Activated B cell treated with CpG ODN at 0.5 μM for 24 hours (primary cell): Measurements from ENCODE around the gene TMBIM4. TPM values are rescaled to one million over a fixed set of nuclear protein-coding genes. Genes with fewer than 3 reads are reported as not detected.

Experiments
- ATAC-seq: fragments of 200-7000 bp; cut with Tn5 transposase; one replicate; pipeline ENCODE4 v1.10.0; 2021; ENCODE audit warnings: low read depth, mild to moderate bottlenecking, moderate library complexity
- CTCF ChIA-PET: fragments of 350-600 bp; sonication (Branson Sonifier 250); formaldehyde crosslinking; loops from one replicate; lab custom pipeline; 2021; ENCODE audit warnings: antibody characterized with exemption; lab: Charles Lee
- POLR2A ChIA-PET: fragments of 350-600 bp; sonication (Branson Sonifier 250); formaldehyde crosslinking; loops from one replicate; lab custom pipeline; 2021; ENCODE audit warnings: antibody characterized with exemption; lab: Charles Lee
- DNase-seq: peaks from one replicate; pipeline ENCODE4 v3.0.0; 2022
- H3K27ac Mint-ChIP-seq: one replicate; pipeline ENCODE4 v1.8.0; 2020; ENCODE audit warnings: mixed read lengths
- H3K27me3 Mint-ChIP-seq: one replicate; pipeline ENCODE4 v1.8.0; 2021; ENCODE audit warnings: mixed read lengths
- H3K36me3 Mint-ChIP-seq: one replicate; pipeline ENCODE4 v1.8.0; 2021; ENCODE audit warnings: low read depth, mixed read lengths
- H3K4me1 Mint-ChIP-seq: one replicate; pipeline ENCODE4 v1.8.0; 2021; ENCODE audit warnings: mixed read lengths
- H3K4me3 Mint-ChIP-seq: one replicate; pipeline ENCODE4 v1.8.0; 2020; ENCODE audit warnings: mild to moderate bottlenecking, mixed read lengths
- H3K9me3 Mint-ChIP-seq: one replicate; pipeline ENCODE4 v1.8.0; 2020; ENCODE audit warnings: mixed read lengths
- intact Hi-C: fragments of 100-400 bp; cut with micrococcal nuclease; formaldehyde crosslinking; loops from one replicate; pipeline ENCODE4 v1.15.1; 2024
- total RNA-seq: library from RNA; stranded (reverse); gene quantifications from 2 replicates; pipeline ENCODE4 v1.2.3, GENCODE V29; 2022
- TF ChIP-seq, protein P1 (sequence below): fragments of 200-600 bp; IDR thresholded peaks from one replicate; pipeline ENCODE4 v1.8.0; 2022; ENCODE audit warnings: antibody characterized with exemption, mild to moderate bottlenecking

Gene TMBIM4
- total RNA-seq, 1 donor from 2014 or later = 93.5 TPM

DNA sequence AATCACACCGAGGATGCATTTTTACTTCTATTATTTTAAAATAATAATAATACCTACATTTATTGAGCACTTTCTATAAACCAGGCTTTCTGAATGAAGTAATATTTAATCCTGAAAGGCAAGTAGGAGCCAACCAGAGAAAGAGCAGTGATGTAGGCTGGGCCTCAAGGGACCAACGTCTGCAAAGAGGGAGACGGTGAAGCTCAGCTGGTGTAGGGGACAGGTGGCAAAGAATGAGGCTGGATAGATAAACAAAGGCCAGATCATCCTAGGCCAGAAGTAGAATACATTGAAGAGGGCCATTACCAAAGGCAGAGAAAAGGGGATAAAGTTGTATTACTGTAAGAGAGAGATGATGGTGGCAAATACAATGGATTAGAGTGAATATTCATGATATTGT is 810 bp upstream of the TMBIM4 start:
- no peak for DNase-seq
- POLR2A ChIA-PET = interaction anchor here (1.1 to 2.4 kb wide), 5 partner anchors 33 to 1098 kb away, joined by 7 to 53 read pairs (median 18); partner anchors contain the start of genes CAND1 and HELB
- Mint-ChIP-seq H3K27ac (peak overlapping the region; percentile 100), H3K27me3 (no peaks in the 10 kb centered on the region), H3K4me3 (peak overlapping the region; percentile 98), H3K36me3 (peaks cover 34% of the 10 kb centered on the region), H3K9me3 (peaks cover 2% of the 10 kb centered on the region), H3K4me1 (peaks cover 40% of the 10 kb centered on the region)
- CTCF ChIA-PET = interaction anchor here (1.8 kb wide), 1 partner anchor 26 kb away, joined by 7 read pairs; no protein-coding TSS in a partner anchor
- TF ChIP-seq, protein P1, sequence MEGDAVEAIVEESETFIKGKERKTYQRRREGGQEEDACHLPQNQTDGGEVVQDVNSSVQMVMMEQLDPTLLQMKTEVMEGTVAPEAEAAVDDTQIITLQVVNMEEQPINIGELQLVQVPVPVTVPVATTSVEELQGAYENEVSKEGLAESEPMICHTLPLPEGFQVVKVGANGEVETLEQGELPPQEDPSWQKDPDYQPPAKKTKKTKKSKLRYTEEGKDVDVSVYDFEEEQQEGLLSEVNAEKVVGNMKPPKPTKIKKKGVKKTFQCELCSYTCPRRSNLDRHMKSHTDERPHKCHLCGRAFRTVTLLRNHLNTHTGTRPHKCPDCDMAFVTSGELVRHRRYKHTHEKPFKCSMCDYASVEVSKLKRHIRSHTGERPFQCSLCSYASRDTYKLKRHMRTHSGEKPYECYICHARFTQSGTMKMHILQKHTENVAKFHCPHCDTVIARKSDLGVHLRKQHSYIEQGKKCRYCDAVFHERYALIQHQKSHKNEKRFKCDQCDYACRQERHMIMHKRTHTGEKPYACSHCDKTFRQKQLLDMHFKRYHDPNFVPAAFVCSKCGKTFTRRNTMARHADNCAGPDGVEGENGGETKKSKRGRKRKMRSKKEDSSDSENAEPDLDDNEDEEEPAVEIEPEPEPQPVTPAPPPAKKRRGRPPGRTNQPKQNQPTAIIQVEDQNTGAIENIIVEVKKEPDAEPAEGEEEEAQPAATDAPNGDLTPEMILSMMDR = no peak
- no peak for ATAC-seq
- intact Hi-C loops = no loop called here

DNA sequence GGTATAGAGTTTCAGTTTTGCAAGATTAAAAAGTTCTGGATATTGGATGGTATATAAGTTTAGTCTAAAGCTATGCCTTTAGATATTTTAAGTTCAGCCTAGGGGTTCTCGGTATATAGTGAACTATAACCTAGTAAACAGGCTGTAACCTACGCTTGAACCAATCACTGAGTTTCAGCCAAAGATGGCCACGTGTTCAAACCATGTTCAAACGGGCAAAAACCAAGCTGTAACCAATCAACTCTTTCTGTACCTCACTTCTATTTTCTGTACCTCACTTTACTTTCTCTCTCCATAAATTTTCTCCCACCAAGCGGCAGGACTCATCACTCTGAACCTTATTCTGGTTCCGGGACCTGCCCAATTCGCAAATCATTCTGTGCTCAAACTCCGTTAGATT is 1.4 kb downstream of the TMBIM4 start:
- ATAC-seq (no peak), DNase-seq (no peak)
- intact Hi-C loops = loop anchor here (2.0 kb wide), 1 partner anchor 18 kb away; no protein-coding TSS in a partner anchor
- ChIA-PET POLR2A (interaction anchor here (0.7 to 2.5 kb wide), 15 partner anchors 7 to 1101 kb away, joined by 3 to 72 read pairs (median 16); partner anchors contain the start of genes CAND1, HELB, IRAK3 and LEMD3), CTCF (interaction anchor here (1.0 to 1.8 kb wide), 3 partner anchors 9 to 67 kb away, joined by 3 to 11 read pairs (median 3); no protein-coding TSS in a partner anchor)
- Mint-ChIP-seq H3K9me3 (peaks cover 5% of the 10 kb centered on the region), H3K4me3 (peak overlapping the region; percentile 98), H3K27me3 (no peaks in the 10 kb centered on the region), H3K4me1 (peaks cover 58% of the 10 kb centered on the region), H3K36me3 (peaks cover 44% of the 10 kb centered on the region), H3K27ac (peak overlapping the region; percentile 100)
- TF ChIP-seq, protein P1 = no peak

DNA sequence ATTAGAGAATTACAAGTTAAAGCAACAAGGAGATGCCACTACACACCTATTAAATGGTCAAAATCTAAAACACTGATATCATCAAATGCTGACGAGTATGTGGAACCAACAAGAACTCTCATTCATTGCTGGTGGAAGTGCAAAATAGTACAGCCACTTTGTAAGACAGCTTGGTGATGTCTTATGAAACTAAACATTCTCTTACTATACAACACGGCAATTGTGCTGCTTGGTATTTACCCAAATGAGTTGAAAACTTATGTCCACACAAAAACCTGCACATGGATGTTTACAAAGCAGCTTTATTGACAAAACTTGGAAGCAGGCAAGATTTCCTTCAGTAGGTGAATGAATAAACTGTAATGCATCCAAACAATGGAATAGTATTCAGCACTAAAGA is 3.2 kb downstream of the TMBIM4 start:
- Mint-ChIP-seq H3K4me3 (no peak overlapping the region), H3K9me3 (peaks cover 5% of the 10 kb centered on the region)
- TF ChIP-seq, protein P1 = no peak

DNA sequence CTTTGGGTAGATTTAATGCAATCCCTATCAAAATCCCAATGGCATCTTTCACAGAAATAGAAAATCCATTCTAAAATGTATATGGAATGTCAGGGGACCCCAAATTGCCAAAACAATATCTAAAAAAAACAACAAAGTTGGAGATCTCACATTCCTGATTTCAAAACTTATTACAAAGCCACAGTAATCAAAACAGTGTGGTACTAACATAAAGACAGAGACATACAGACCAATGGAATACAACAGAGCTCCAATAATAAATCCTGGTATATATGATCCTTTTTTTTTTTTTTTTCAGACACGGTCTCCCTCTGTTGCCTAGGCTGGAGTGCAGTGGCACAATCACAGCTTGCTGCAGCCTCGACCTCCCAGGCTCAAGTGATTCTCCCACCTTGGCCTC is 4.7 kb downstream of the TMBIM4 start:
- CTCF ChIA-PET = no interaction called here
- peaks cover 62% of the 10 kb centered on the region for H3K36me3 Mint-ChIP-seq
- POLR2A ChIA-PET = no interaction called here
- H3K9me3 Mint-ChIP-seq = peaks cover 5% of the 10 kb centered on the region
- DNase-seq (no peak), ATAC-seq (no peak)
- intact Hi-C loops = no loop called here
- TF ChIP-seq, protein P1 = no peak
- H3K4me3 Mint-ChIP-seq = no peak overlapping the region
- H3K27ac Mint-ChIP-seq = no peak overlapping the region
- peaks cover 70% of the 10 kb centered on the region for H3K4me1 Mint-ChIP-seq
- no peaks in the 10 kb centered on the region for H3K27me3 Mint-ChIP-seq

More for the DNA sequence above, 3.2 kb downstream of the TMBIM4 start:
- ATAC-seq (no peak), DNase-seq (no peak)
- ChIA-PET POLR2A (interaction anchor here (0.7 to 1.2 kb wide), 2 partner anchors 30 to 36 kb away, joined by 4 to 9 read pairs; partner anchors contain the start of gene LLPH), CTCF (no interaction called here)
- Mint-ChIP-seq H3K4me1 (peaks cover 70% of the 10 kb centered on the region), H3K27me3 (no peaks in the 10 kb centered on the region), H3K36me3 (peaks cover 51% of the 10 kb centered on the region), H3K27ac (no peak overlapping the region)
- intact Hi-C loops = no loop called here

DNA sequence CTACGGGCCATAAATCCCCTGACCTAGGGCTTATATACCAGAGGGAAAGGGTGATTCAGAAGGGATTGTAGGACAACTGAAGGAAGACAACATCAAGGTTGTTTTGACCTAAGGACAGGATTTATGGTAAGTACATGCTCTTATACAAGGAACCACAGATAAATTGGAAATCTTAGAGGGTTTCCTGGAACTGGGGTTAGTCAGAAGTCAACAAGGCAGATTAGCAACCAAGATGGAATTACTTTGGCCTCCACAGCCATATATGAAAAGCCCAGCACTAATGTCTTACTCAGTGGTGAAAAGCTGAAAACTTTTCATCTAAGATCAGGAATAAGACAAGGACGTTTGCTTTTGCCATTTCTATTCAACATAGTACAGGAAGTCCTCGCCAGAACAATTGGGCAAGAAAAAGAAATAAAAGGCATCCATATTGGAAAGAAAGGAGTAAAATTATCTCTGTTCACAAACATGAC is 5.4 kb downstream of the TMBIM4 start:
- Mint-ChIP-seq H3K4me3 (no peak overlapping the region), H3K9me3 (peaks cover 5% of the 10 kb centered on the region), H3K4me1 (peaks cover 77% of the 10 kb centered on the region), H3K27me3 (no peaks in the 10 kb centered on the region), H3K27ac (peak overlapping the region; percentile 12), H3K36me3 (peaks cover 65% of the 10 kb centered on the region)
- no peak for ATAC-seq
- no peak for DNase-seq
- ChIA-PET CTCF (no interaction called here), POLR2A (no interaction called here)
- intact Hi-C loops = no loop called here
- TF ChIP-seq, protein P1 = no peak
